ENCODE measurements around the gene UBAP2. TPM values are rescaled to one million over a fixed set of nuclear protein-coding genes. Genes with fewer than 3 reads are reported as not detected.

UBAP2 gene
- polyA plus RNA-seq, 1 of the 3 experiments (the other 2 are of a cell fraction) = 15.8 TPM

GRCh38 chr9:33931326-33931725, 117.4 kb downstream of the UBAP2 start:
- Histone ChIP-seq H3K9ac (no peak overlapping the region), H2AFZ (ENCODE audit: low read depth) (no peak overlapping the region), H3F3A (replicated peaks; ENCODE audit: insufficient read depth) (no peaks in the 10 kb centered on the region), H3K4me3 (ENCODE audit: low read depth in 2 of 2, low read length in 1 of 2) (no peak overlapping the region), H3K4me1 (ENCODE audit: control insufficient read depth in 1 of 2, insufficient read depth in 2 of 2, low read depth in 1 of 2, low read length in 1 of 2) (no peaks in the 10 kb centered on the region; a peak in 1 of 4 replicates), H3K79me2 (ENCODE audit: insufficient read depth) (no peaks in the 10 kb centered on the region), H3K36me3 (replicated peaks in 1 of 2; ENCODE audit: control insufficient read depth in 1 of 2, insufficient read depth in 2 of 2, low read length in 1 of 2) (peaks cover 61 to 72% of the 10 kb centered on the region in 2 experiments), H3K9me2 (no peaks in the 10 kb centered on the region), H4K20me1 (ENCODE audit: insufficient read depth) (no peaks in the 10 kb centered on the region), H3K4me2 (no peak overlapping the region), H3K27me3 (ENCODE audit: insufficient read depth) (no peaks in the 10 kb centered on the region), H3K9me3 (no peaks in the 10 kb centered on the region), H3K27ac (ENCODE audit: low read depth in 2 of 2, low read length in 1 of 2) (no peak overlapping the region)
- 85% methylated on average over 3 of the region's 3 CpGs for WGBS (ENCODE audit: low lambda C conversion rate)
- no peak for TF ChIP-seq SMC3 (IDR thresholded peaks at IDR 0.05; ENCODE audit: low read depth, low read length)
- TF ChIP-seq RXRA (IDR thresholded peaks at IDR 0.05; ENCODE audit: borderline replicate concordance, low read depth) = no peak
- TF ChIP-seq POLR2AphosphoS5 (IDR thresholded peaks at IDR 0.05; ENCODE audit: low read depth, low read length) = no peak
- TF ChIP-seq NFIC (IDR thresholded peaks at IDR 0.05; ENCODE audit: borderline replicate concordance) = no peak
- TF ChIP-seq RCOR1 (IDR thresholded peaks at IDR 0.05; ENCODE audit: low read length) = no peak
- no peak for TF ChIP-seq MEF2A (IDR thresholded peaks at IDR 0.05; ENCODE audit: borderline replicate concordance, low read depth)
- TF ChIP-seq EP300 (IDR thresholded peaks at IDR 0.05; ENCODE audit: borderline replicate concordance in 1 of 2, low read depth in 1 of 2, low read length in 1 of 2) = no peak
- no peak for TF ChIP-seq RAD21 (IDR thresholded peaks at IDR 0.05; ENCODE audit: low read length)
- DNase-seq = no peak
- POLR2A ChIA-PET = no interaction called here
- CTCF ChIA-PET = no interaction called here

GRCh38 chr9:33927694-33928093, 121.0 kb downstream of the UBAP2 start:
- no peak overlapping the region for H3K4me2 ChIP-seq
- no peak overlapping the region for H3K4me3 ChIP-seq (ENCODE audit: low read depth in 2 of 2, low read length in 1 of 2)
- DNase-seq = no peak
- ChIA-PET POLR2A (no interaction called here), CTCF (interaction anchor here (5.1 kb wide), 1 partner anchor 146 kb away, joined by 32 read pairs; no protein-coding TSS in a partner anchor)
- no peaks in the 10 kb centered on the region for H3K9me2 ChIP-seq
- H3K79me2 ChIP-seq (ENCODE audit: insufficient read depth) = no peaks in the 10 kb centered on the region
- no peaks in the 10 kb centered on the region; a peak in 1 of 4 replicates for H3K4me1 ChIP-seq (ENCODE audit: control insufficient read depth in 1 of 2, insufficient read depth in 2 of 2, low read depth in 1 of 2, low read length in 1 of 2)
- H3K27me3 ChIP-seq (ENCODE audit: insufficient read depth) = no peaks in the 10 kb centered on the region
- TF ChIP-seq SMC3 (IDR thresholded peaks at IDR 0.05; ENCODE audit: low read depth, low read length) (no peak), TAF1 (IDR thresholded peaks at IDR 0.05; ENCODE audit: borderline replicate concordance, low read depth, low read length) (no peak), FOXJ3 (CRISPR knock-in tag; IDR thresholded peaks at IDR 0.05) (no peak), MAX (IDR thresholded peaks at IDR 0.05; ENCODE audit: low read depth) (no peak), SIN3A (IDR thresholded peaks at IDR 0.05; ENCODE audit: borderline replicate concordance, low read depth, low read length) (no peak)
- peaks cover 32 to 87% of the 10 kb centered on the region in 2 experiments for H3K36me3 ChIP-seq (replicated peaks in 1 of 2; ENCODE audit: control insufficient read depth in 1 of 2, insufficient read depth in 2 of 2, low read length in 1 of 2)
- no peak overlapping the region for H3K27ac ChIP-seq (ENCODE audit: low read depth in 2 of 2, low read length in 1 of 2)
- WGBS (ENCODE audit: low lambda C conversion rate) = 97% methylated on average over 15 of the region's 15 CpGs
- no peaks in the 10 kb centered on the region for H4K20me1 ChIP-seq (ENCODE audit: insufficient read depth)
- H3K9me3 ChIP-seq = no peaks in the 10 kb centered on the region
- no peak overlapping the region for H2AFZ ChIP-seq (ENCODE audit: low read depth)
- no peaks in the 10 kb centered on the region for H3F3A ChIP-seq (replicated peaks; ENCODE audit: insufficient read depth)
- no peak overlapping the region for H3K9ac ChIP-seq
